Activated CD4-positive, alpha-beta T cell treated with anti-CD3 and anti-CD28 coated beads, Interleukin-10, Interleukin-2, amounts not matched to agents 100 ng/mL and 50 ng/mL, durations not matched to agents 16 hours and 8 hours (primary cell): ENCODE measurements around the gene HS6ST3.

ENCODE experiments used
- DNase-seq: peaks from one replicate; pipeline ENCODE4 v3.0.0-alpha.2; 2020

Gene HS6ST3

GRCh38 chr13:96203471-96203870, 113.6 kb downstream of the HS6ST3 start:
- no peak for DNase-seq

DNA sequence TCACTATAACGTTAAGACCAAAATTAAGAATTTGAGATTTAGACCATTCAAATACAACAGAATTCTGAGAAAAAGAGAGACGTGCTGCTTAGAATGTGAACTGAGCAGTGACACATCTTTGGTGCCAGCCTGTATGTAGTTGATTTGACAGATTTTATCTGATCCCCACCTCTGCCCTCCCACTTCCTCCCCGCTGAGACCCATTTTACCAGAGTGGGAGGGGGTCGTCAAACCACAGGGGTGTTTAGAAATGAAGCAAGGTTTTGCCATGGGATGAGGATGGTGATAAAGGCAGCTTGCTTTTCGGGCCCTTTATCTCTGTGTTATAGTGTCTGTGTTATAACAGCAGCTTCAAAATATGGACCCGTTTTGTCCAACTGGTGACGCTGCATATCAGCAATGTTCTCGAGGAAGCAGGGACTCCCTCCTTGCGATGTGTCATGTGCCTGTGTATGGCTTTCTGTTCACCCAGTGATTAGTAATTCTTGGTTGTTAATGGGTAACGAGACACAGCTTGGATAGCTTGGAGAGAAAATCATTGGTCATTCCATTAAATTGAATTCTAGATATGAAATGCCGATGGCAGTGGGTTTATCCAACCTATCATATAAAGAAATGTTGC, 125.0 kb downstream of the HS6ST3 start:
- DNase-seq = no peak

GRCh38 chr13:96216543-96216942, 126.6 kb downstream of the HS6ST3 start:
- DNase-seq = no peak

DNA sequence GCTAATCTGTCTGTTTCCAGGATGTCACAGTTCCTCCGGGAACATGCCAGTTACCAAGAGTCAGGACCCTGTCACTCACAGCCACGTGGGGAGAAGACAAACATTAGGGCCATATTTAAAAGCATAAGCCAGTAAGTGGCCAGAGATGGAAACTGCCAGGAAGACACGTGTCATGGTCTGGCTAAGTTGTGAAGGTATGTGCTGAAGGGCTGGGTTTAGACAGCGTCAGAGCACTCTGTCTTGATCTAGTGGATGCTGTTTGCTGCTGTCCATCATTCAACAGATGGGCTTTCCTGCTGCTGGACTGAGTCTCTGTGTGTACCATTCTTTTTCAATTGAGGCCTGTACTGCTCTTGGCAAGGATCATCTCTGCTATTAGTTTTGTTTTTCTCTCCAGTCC, 128.6 kb downstream of the HS6ST3 start:
- no peak for DNase-seq

- no peak for DNase-seq
Measured at GRCh38 chr13:96221471-96221870, 131.6 kb downstream of the HS6ST3 start.

DNA sequence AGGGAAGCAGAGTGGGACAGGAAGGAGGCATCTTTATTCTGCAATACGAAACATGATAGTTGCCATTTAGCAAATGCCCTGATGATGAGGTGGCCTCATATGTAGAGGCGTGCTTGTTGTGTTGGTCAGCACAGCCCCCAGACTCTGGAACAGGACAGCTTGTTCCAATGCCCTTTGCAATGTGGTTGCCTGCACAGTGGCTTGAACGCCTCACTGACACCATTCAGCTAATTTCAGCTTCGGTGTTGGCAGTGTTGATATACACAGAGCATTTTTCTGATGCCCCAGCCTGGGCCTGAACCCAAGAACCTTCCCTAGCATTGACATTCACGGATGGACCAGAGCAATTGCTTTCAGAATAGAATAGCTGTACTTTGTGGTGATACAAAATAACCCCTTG, 133.3 kb downstream of the HS6ST3 start:
- no peak for DNase-seq

DNA sequence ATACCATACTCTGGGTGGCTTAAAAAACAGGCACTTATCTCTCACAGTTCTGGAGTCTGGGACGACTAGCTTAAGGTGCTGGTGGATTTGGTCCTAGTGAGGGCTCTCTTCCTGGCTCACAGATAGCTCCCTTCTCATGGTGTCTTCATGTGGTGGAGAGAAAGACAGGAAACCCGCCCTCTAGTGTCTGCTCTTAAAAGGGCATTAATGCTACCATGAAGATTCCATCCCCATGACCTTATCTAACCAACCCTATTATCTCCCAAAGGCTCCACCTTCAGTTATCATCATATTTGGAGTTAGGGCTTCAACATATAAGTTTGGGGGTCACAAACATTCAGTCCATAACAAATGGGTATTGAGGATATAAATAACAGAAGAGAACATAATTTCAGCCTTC, 139.4 kb downstream of the HS6ST3 start:
- peak; percentile 8 for DNase-seq

DNA sequence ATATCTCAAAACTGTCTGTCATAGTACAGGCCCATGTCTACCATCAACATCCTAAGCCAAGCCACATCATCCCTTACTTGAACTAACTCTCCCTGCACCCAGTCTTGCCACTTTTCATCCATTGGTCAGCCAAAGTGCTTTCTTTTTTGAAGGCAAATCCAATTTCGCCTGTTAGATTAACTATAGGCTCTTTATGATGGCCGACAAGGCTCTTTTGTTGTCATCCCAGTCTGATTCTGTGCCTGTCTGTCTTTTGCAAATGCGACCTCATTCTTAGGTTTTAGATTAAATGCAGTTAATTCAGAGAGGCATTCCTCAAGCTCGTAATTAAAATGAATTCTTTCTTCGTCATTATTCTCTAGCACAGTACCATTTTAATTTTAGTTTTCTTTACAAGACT, 148.3 kb downstream of the HS6ST3 start:
- DNase-seq = no peak

DNA sequence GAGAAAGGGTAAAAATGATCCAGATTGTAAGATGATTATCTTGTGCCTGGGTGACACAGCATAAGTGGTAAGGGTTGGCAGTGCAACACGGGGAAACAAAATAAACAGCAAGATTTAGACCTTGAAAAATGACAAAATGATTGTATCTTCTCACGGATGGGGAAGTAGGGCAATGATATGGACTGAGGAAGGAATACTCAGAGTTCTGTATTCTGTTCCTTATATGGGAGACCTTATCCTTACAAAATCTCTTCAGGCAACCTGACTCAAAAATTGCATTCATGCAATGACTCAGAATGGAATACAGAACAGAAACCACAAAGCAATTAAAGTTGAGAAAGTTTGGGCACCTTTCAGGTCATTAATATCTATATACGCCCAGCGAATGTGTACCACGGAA, 149.0 kb downstream of the HS6ST3 start:
- DNase-seq = no peak

DNA sequence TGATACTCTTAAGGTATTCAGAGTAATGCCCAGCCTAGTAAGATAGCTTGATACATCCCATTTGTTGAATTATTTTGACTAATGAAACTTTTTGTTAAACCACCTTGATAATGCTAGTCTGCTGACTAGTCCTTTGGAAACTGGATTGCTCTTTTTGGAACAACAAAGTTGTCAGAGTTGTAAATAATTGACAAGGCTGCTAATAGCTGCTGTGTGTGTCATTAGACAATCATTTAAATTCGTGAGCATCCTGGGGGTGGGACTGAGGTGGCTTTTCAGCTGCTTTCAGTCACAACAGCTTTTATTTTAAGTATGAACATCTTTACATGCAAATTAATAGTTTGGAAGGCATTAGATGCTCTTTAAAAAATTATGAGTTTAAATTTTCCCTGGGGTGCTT, 153.5 kb downstream of the HS6ST3 start:
- no peak for DNase-seq

DNA sequence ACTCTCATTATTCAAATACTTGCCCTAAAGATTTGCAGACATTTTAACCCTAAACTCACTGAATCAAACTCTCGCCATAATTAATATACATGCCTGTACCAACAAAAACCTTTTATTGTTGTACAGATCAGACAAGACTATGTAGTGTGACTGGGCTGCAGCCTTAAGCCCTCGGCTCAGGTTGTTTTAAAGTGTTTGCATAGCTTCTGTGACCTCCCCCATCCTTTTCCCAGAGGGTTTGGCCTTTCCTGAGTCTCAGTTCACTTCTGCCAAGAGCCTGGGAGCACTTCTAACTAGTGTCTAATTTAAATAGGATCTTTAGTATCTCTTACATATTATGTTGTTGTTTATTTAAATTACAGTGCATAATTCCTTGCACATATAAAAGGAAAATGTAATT, 158.2 kb downstream of the HS6ST3 start:
- no peak for DNase-seq

- DNase-seq = no peak
Measured at GRCh38 chr13:96248996-96249395, 159.1 kb downstream of the HS6ST3 start.

DNA sequence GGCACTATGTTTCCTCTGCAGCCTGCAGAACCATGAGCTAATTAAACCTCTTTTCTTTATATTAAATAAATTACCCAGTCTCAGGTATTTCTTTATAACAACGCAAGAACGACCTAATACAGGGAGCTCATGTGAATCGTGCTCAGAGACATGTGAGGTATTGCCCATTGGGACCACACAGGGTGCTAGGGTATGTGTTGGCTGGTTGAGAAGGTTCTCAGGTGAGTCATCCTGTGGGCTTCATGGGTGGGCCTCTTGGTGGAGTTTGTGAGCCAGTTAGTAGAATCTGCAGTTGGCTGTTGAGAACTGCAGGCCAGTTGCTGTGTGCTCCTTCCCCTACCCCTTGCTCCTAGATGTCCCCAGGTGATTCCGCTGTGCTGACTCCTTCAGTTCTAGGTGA, 163.0 kb downstream of the HS6ST3 start:
- no peak for DNase-seq

DNA sequence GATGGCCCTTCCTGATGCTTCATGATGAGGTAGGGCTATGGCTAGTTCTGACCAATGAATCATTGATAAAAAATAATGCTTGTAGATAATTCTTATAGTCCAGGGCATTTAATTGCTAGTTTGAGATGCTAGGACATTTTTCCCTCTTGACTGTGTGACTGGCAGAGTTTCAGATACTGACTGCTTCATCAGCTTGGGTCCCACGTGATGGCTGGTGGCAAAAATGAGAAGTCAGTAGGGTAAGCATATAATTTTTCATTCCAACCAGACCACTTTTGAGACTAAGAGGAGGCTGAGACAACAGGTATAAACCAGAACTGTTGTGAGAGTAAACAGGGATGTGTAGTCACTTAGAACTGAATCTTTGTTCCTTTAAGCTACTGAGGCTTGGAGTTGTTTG, 183.3 kb downstream of the HS6ST3 start:
- no peak for DNase-seq

DNA sequence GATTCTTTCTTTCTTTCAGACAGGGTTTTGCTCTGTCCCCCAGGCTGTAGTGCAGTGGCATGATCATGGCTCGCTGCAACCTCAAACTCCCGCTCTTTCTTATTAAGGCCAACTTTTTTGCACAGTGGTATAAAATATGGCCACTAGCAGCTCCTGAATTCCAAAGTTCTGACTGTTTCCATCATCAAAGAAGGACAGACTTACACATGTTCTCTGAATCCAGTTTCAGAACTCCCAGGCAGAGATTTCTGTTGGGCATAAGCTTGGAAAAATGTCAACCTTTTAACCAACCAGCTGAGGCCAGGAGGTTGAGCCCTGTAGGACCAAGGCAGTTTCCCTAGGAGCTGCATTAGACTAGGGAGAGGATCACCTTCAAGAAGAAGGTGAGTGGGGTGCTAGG, 184.1 kb downstream of the HS6ST3 start:
- DNase-seq = no peak

DNA sequence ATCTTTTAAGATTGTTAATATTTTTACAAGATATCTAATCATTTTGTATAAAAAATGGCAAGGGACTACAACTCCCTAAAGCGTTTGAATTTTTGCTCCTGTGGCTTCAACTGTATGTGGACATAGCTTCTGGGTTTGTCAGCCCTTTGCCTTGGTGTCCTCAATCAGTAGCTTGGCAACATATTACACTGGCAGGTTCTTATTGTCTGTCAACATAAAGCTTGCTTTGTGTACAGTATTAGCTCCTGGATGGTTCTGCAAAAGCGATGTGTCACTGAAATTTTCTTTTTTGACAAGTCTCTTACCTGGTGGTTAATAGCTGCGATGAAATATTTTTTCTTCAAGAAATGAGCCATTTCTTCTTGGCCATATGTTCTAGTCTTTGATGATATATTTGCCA, 190.0 kb downstream of the HS6ST3 start:
- DNase-seq = no peak

- DNase-seq = no peak
Measured at GRCh38 chr13:96284971-96285370, 195.1 kb downstream of the HS6ST3 start.

GRCh38 chr13:96285729-96286128, 195.8 kb downstream of the HS6ST3 start:
- DNase-seq = no peak

- no peak for DNase-seq
Measured at GRCh38 chr13:96294930-96295881, 205.3 kb downstream of the HS6ST3 start.

DNA sequence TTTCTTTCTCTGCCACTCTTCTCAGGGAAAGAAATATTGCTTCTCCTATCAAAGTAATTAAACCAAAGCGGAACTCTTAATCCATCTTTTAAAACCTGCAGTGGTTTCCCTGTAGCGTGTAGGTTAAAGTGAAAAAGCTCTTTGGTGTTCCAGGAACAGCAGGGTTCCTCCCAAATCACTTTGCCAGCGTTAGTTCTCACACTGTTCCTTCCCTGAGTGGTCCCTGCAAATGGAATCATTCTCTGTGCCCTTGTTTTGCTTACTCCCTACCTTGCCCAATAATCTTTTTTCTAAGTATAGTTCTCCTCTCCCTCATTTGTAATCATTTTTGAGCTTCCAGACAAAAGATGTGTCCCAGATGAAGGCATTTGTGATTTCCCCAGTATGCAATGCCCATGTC, 207.5 kb downstream of the HS6ST3 start:
- no peak for DNase-seq

DNA sequence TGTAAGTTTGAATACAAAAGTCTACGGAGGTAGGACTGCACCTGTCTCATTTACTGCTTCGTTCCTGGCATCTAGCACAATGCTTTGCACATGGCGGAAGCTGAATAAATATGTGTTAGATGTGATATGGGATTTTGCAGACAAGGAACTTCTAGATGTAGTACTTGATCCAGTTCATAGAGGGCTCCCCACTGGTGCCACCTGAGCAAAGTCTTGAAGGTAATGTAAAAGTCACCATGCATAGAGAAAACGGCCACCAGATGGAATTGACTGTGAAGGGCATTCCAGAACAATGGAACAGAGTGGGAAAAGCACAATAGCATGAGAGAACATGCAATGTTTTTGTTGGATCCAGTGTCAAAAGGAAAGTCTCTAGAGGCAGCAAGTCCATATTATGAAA, 209.3 kb downstream of the HS6ST3 start:
- DNase-seq = no peak

GRCh38 chr13:96308568-96308967, 218.7 kb downstream of the HS6ST3 start:
- no peak for DNase-seq

DNA sequence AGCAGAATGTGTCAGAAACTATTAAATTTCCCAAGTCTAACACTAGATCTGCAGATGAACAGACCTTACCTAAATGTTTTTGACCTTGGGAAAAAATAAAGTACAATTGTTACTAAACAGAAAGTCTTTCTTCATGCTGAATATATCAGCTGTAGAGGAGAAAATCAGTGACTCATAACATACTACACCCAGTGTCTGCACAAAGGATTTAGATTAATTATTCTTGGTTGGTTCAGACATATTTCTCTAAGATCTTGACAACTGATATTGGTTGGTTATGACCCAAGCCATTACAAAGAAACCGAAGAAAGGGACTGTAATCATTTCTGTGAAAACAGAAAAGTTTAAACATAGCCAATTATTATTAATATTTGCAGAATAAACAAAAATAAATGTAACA, 225.1 kb downstream of the HS6ST3 start:
- no peak for DNase-seq

DNA sequence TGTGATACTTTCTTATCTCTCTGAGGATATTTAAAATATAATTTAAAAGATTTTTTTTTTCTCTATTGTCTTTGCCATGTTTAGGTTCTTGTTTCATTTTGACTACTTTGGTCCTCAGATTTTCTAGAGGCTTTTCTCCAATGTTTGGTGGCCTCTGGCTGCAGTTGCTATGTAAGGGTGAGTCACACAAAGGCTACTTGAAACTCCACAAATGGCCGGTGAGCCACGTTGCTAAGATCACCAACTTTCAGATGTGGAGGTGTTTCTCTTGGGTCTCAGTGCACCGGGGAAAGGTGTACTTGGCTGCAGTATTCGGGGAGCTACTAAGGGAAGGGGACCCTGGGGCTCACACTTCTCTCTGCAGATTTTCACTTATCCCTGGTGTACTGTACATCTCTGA, 248.1 kb downstream of the HS6ST3 start:
- DNase-seq = no peak

DNA sequence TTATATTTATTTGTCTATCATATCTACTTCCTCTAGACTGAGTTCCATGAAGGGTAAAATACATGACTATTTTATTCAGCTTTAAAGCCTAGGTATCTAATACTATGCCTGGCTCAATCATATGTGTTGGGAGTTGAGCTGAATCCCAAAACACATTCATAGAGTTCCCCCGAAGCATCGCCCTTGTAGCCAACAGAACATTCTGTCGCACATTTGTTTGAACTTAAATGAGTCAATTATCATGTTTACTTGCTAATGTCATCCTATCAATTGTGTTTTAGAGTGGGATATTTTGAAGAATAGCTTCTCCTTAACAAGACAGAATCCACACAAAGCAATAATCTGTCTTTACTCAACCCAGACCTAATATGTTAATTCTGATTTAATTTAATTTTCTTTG, 252.4 kb downstream of the HS6ST3 start:
- no peak for DNase-seq
